Measurements from ENCODE around the gene ZNF862. TPM values are rescaled to one million over a fixed set of nuclear protein-coding genes. Genes with fewer than 3 reads are reported as not detected.

The ZNF862 gene
- 10 to 100 TPM; 12.5 to 23.8 (median 15.9) TPM for total RNA-seq
- 1 to 10 TPM in 2 of 3 donors, under 1 TPM in 1; 0.92 to 9.6 (median 6.0) TPM for polyA plus RNA-seq

DNA sequence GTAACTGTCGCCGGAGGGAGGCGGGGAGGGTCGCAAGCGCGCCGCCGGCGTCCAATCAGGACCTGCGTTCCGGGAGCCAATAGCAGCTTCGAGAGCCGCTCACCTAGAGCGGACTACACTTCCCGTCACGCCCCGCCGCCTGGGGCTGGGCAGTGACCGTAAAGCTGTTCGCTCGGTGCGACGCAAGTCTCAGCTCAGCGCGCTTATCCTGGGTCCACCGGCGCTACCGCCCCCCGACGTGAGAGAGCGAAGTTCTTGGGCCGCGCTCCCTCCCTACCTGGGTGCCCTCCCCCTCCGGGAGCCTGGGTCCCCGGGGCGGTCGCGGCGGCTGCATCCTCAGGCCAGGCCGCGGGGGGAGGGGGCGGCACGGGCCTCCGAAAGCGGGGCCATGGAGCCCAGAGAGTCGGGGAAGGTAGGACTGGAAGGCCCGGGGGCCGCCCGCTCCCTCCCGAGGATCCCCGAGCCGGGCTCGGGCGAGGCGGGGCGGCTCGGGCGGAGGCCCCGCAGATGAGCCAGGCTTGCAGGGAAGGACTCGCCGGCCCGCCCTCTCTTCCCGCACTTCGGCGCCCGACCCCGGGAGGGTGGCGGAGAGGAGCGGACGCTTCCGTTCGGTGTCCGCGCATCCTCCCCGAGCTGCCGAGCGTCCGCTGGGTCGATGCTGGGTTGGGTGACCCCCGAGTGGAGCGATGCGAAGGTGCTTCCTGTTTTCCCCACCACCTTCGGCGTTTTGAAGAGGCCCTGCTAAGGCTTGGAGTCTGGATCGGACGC lies at the start of gene ZNF862:
Gene ZNF862 (plus strand): TSS at position 152 of the 768 bp plus-strand sequence. CDS start 237 bp downstream, at position 389.
- H3K4me3 ChIP-seq: peak within 1 kb of the TSS; percentile 74 to 100 (median 96)
- peak within 1 kb of the TSS; percentile 89 to 98 (median 98) for H3K27ac ChIP-seq
- TF ChIP-seq POLR2A (IDR thresholded peaks at IDR 0.05) (peak; percentile 51 to 57), POLR2AphosphoS5 (IDR thresholded peaks at IDR 0.05) (peak; percentile 85 to 98 (median 89)), EP300 (IDR thresholded peaks at IDR 0.05) (no peak)
- TF ChIP-seq, protein P1, sequence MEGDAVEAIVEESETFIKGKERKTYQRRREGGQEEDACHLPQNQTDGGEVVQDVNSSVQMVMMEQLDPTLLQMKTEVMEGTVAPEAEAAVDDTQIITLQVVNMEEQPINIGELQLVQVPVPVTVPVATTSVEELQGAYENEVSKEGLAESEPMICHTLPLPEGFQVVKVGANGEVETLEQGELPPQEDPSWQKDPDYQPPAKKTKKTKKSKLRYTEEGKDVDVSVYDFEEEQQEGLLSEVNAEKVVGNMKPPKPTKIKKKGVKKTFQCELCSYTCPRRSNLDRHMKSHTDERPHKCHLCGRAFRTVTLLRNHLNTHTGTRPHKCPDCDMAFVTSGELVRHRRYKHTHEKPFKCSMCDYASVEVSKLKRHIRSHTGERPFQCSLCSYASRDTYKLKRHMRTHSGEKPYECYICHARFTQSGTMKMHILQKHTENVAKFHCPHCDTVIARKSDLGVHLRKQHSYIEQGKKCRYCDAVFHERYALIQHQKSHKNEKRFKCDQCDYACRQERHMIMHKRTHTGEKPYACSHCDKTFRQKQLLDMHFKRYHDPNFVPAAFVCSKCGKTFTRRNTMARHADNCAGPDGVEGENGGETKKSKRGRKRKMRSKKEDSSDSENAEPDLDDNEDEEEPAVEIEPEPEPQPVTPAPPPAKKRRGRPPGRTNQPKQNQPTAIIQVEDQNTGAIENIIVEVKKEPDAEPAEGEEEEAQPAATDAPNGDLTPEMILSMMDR (IDR thresholded peaks at IDR 0.05): no peak
- no peaks in the 10 kb centered on the region for H3K27me3 ChIP-seq
- no peaks in the 10 kb centered on the region for H3K36me3 ChIP-seq
- peak; percentile 99 for DNase-seq
- intact Hi-C loops (cut with DNase I): loop anchor here (1.0 to 2.0 kb wide), 2 partner anchors 34 to 67 kb away; partner anchors contain the start of gene ATP6V0E2
- WGBS, 2 donors: 0% methylated on average over 86 of the region's 86 CpGs
- H3K9me3 ChIP-seq: no peaks in the 10 kb centered on the region
- peaks cover 0 to 15% (median 9%) of the 10 kb centered on the region in 4 donors for H3K4me1 ChIP-seq

DNA sequence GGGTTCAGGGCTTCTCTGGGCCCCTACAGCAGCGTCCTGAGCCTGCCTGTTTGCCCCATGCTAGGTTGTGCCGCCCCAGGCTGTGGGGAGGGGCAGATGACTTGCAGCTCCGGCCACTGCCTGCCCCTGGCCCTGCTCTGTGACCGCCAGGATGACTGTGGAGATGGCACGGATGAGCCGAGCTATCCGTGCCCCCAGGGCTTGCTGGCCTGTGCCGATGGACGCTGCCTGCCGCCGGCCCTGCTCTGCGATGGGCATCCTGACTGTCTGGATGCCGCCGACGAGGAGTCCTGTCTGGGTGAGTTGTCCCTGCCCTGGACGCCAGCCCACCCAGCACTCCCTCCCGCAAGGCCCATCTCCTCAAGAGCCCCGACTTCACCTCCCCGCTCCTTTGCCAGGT lies 49.1 kb upstream of the ZNF862 start:
- intact Hi-C loops (cut with DNase I): no loop called here
- Histone ChIP-seq H3K4me1 (peaks cover 0 to 10% (median 4%) of the 10 kb centered on the region in 4 donors), H3K36me3 (no peaks in the 10 kb centered on the region), H3K27ac (no peak overlapping the region), H3K9me3 (no peaks in the 10 kb centered on the region), H3K27me3 (peaks cover 13 to 47% (median 23%) of the 10 kb centered on the region in 3 donors), H3K4me3 (no peak overlapping the region)
- 87 to 88% methylated on average over 19 of the region's 19 CpGs for WGBS, 2 donors
- DNase-seq: no peak
- TF ChIP-seq EP300 (IDR thresholded peaks at IDR 0.05) (no peak), POLR2A (IDR thresholded peaks at IDR 0.05) (no peak), POLR2AphosphoS5 (IDR thresholded peaks at IDR 0.05) (no peak)
- TF ChIP-seq, protein P1 (IDR thresholded peaks at IDR 0.05): no peak

DNA sequence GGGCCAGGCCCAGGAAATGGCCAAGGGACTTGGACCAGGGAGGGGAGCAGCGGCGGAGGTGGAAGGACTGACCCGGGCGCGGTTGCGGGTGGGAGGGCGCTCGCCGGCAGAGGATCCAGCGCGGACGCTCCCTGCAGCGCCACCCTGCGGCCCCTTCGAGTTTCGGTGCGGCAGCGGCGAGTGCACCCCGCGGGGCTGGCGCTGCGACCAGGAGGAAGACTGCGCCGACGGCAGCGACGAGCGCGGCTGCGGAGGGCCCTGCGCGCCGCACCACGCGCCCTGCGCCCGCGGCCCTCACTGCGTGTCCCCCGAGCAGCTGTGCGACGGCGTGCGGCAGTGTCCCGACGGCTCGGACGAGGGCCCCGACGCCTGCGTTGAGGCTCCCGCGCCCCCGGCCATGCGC lies 48.0 kb upstream of the ZNF862 start:
- intact Hi-C loops (cut with DNase I): no loop called here
- Histone ChIP-seq H3K4me3 (peak overlapping the region in 1 of 4 donors; percentile 7), H3K4me1 (peaks cover 0 to 10% (median 4%) of the 10 kb centered on the region in 4 donors), H3K36me3 (no peaks in the 10 kb centered on the region), H3K9me3 (no peaks in the 10 kb centered on the region), H3K27me3 (peaks cover 13 to 47% (median 23%) of the 10 kb centered on the region in 3 donors), H3K27ac (no peak overlapping the region)
- no peak for TF ChIP-seq POLR2A (IDR thresholded peaks at IDR 0.05)
- TF ChIP-seq, protein P1 (IDR thresholded peaks at IDR 0.05): peak in 1 of 4 experiments; percentile 49
- no peak for TF ChIP-seq EP300 (IDR thresholded peaks at IDR 0.05)
- TF ChIP-seq POLR2AphosphoS5 (IDR thresholded peaks at IDR 0.05): no peak
- DNase-seq: no peak
- 6% methylated on average over 56 of the region's 56 CpGs for WGBS, 2 donors

- Histone ChIP-seq H3K27ac (no peak overlapping the region), H3K4me1 (peaks cover 0 to 10% (median 4%) of the 10 kb centered on the region in 4 donors), H3K9me3 (no peaks in the 10 kb centered on the region), H3K36me3 (no peaks in the 10 kb centered on the region), H3K4me3 (no peak overlapping the region), H3K27me3 (peaks cover 13 to 47% (median 23%) of the 10 kb centered on the region in 3 donors)
- TF ChIP-seq, protein P1 (IDR thresholded peaks at IDR 0.05): no peak
- TF ChIP-seq POLR2A (IDR thresholded peaks at IDR 0.05) (no peak), EP300 (IDR thresholded peaks at IDR 0.05) (no peak), POLR2AphosphoS5 (IDR thresholded peaks at IDR 0.05) (no peak)
- WGBS, 2 donors: 79 to 89% methylated on average over 14 of the region's 14 CpGs
- intact Hi-C loops (cut with DNase I): no loop called here
- DNase-seq: no peak
These were observed 47.3 kb upstream of the ZNF862 start for GRCh38 chr7:149790754-149791360.
